DOHH2 (cell line): ENCODE measurements around the gene PSMC4.

ENCODE experiments used
- EZH2phosphoT487 ChIP-seq: fragments of 200-600 bp; sonication (generic); IDR thresholded peaks from 2 replicates; pipeline ENCODE4 v1.6.1; 2017; ENCODE audit warnings: borderline replicate concordance, mild to moderate bottlenecking, antibody characterized with exemption, low read length, moderate library complexity, mixed read lengths
- TF ChIP-seq, protein P1 (sequence below): fragments of 200-600 bp; sonication (generic); IDR thresholded peaks from one replicate; pipeline ENCODE4 v1.5.1; 2014; ENCODE audit warnings: antibody characterized with exemption, mild to moderate bottlenecking, low read depth, low read length; ENCODE audit not compliant: poor library complexity, severe bottlenecking

DNA sequence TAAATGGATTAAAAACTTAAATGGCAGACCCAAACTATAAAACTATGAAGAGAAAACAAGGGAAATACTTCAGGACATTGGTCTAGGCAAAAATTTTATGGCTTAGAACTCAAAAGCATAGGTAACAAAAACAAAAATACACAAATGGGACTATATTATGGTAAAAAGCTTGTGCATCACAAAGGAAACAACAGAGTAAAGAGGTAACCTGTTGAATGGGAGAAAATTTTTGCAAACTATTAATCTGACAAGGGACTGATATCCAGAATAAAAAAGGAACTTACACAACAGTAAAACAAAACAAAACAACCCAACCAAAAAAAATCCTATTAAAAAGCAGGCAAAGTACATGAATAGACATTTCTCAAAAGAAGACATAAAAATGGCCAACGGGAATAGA, 16.6 kb downstream of the PSMC4 start:
- TF ChIP-seq, protein P1, sequence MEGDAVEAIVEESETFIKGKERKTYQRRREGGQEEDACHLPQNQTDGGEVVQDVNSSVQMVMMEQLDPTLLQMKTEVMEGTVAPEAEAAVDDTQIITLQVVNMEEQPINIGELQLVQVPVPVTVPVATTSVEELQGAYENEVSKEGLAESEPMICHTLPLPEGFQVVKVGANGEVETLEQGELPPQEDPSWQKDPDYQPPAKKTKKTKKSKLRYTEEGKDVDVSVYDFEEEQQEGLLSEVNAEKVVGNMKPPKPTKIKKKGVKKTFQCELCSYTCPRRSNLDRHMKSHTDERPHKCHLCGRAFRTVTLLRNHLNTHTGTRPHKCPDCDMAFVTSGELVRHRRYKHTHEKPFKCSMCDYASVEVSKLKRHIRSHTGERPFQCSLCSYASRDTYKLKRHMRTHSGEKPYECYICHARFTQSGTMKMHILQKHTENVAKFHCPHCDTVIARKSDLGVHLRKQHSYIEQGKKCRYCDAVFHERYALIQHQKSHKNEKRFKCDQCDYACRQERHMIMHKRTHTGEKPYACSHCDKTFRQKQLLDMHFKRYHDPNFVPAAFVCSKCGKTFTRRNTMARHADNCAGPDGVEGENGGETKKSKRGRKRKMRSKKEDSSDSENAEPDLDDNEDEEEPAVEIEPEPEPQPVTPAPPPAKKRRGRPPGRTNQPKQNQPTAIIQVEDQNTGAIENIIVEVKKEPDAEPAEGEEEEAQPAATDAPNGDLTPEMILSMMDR = no peak
- TF ChIP-seq EZH2phosphoT487 = no peak
